NCI-H146 treated with DMSO at 0.1 percent for 48 hours (cell line): Measurements from ENCODE around the gene CBR1.
A peak's percentile ranks its signal among the peaks of the same experiment; 100 is the strongest.

Source experiments
- DNase-seq: peaks from one replicate; lab custom pipeline; 2025; ENCODE audit not compliant: unreplicated experiment; lab: John Stamatoyannopoulos, UW

The CBR1 gene

GRCh38 chr21:36113647-36114428, 44.0 kb downstream of the CBR1 start:
- DNase-seq, result peak; percentile 62

GRCh38 chr21:36115138-36115730, 45.4 kb downstream of the CBR1 start:
- no peak for DNase-seq

GRCh38 chr21:36117286-36117741, 47.5 kb downstream of the CBR1 start:
- no peak for DNase-seq

GRCh38 chr21:36120304-36120888, 50.6 kb downstream of the CBR1 start:
- DNase-seq, result no peak
